SK-N-SH treated with all-trans-retinoic acid at 6 μM for 48 hours (cell line): ENCODE measurements around the gene VPS13D.

Experiments used
- OSR1 ChIP-seq: fragments of 250-450 bp; sonication (Bioruptor Pico); IDR thresholded peaks from 2 replicates; pipeline ENCODE4 v1.8.0; 2022; ENCODE audit warnings: moderate library complexity, mild to moderate bottlenecking, inconsistent platforms
- RARB ChIP-seq: fragments of 250-450 bp; sonication (Bioruptor Pico); IDR thresholded peaks from 2 replicates; pipeline ENCODE4 v1.8.0; 2021; ENCODE audit warnings: mild to moderate bottlenecking, moderate library complexity
- SNAI2 ChIP-seq: fragments of 250-450 bp; sonication (Bioruptor Pico); IDR thresholded peaks from 2 replicates; pipeline ENCODE4 v1.5.0; 2020; ENCODE audit warnings: mild to moderate bottlenecking, moderate library complexity
- ZNF70 ChIP-seq: fragments of 450-650 bp; formaldehyde crosslinking; IDR thresholded peaks from 2 replicates; pipeline ENCODE4 v1.5.0; 2020; ENCODE audit warnings: mild to moderate bottlenecking, moderate library complexity
- ZNF8 ChIP-seq: fragments of 450-650 bp; formaldehyde crosslinking; IDR thresholded peaks from 2 replicates; pipeline ENCODE4 v1.5.0; 2020; ENCODE audit warnings: mild to moderate bottlenecking, moderate library complexity
- TF ChIP-seq, protein P1 (sequence below): fragments of 250-450 bp; sonication (Bioruptor Pico); IDR thresholded peaks from 2 replicates; pipeline ENCODE4 v1.5.1; 2020; ENCODE audit warnings: low read depth, mild to moderate bottlenecking, moderate library complexity

DNA sequence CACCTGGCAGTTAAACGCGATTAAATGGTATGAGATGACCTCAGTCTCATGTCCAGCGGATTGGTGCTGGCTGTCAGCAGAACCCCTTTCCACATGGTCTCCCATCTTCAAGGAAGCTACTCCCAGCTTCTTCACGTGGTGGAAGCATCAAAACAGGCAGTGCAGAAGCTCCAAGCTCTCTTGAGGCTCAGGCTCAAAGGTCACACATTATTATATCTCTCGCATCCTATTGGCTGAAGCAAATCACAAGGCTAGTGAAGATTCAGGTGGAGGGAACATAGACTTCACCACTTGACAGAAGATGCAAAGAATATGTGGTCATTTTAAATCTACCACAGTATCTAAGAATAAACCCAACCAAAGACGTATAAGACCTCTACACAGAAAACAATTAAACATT, 181.9 kb downstream of the VPS13D start:
- TF ChIP-seq RARB (CRISPR knock-in tag) = no peak
- no peak for TF ChIP-seq ZNF70 (CRISPR knock-in tag)
- TF ChIP-seq, protein P1, sequence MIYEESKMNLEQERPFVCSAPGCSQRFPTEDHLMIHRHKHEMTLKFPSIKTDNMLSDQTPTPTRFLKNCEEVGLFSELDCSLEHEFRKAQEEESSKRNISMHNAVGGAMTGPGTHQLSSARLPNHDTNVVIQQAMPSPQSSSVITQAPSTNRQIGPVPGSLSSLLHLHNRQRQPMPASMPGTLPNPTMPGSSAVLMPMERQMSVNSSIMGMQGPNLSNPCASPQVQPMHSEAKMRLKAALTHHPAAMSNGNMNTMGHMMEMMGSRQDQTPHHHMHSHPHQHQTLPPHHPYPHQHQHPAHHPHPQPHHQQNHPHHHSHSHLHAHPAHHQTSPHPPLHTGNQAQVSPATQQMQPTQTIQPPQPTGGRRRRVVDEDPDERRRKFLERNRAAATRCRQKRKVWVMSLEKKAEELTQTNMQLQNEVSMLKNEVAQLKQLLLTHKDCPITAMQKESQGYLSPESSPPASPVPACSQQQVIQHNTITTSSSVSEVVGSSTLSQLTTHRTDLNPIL (CRISPR knock-in tag) = no peak
- TF ChIP-seq SNAI2 = no peak
- TF ChIP-seq ZNF8 (CRISPR knock-in tag) = no peak
- TF ChIP-seq OSR1 (CRISPR knock-in tag) = no peak
